Fibroblast of the aortic adventitia (primary cell): ENCODE results near the gene NEBL. TPM values are rescaled to one million over a fixed set of nuclear protein-coding genes. Genes with fewer than 3 reads are reported as not detected.

ENCODE experiments used
- DNase-seq: peaks from one replicate; pipeline ENCODE4 v3.0.0-alpha.2; 2010; ENCODE audit warnings: low read depth
- H3K4me3 ChIP-seq: 2 replicates; pipeline ENCODE4 v1.5.1; 2011; ENCODE audit warnings: low read depth, mild to moderate bottlenecking, control low read depth, low read length, moderate library complexity
- total RNA-seq: library from RNA; depleted of rRNA; stranded (reverse); fragments of >200 nt; gene quantifications from 2 replicates; pipeline ENCODE4 v1.2.3, GENCODE V29; 2012; ENCODE audit warnings: low replicate concordance
- TF ChIP-seq, protein P1 (sequence below): IDR thresholded peaks from 2 replicates; pipeline ENCODE4 v1.5.1; 2011; ENCODE audit warnings: mild to moderate bottlenecking, low read length, control low read depth, inconsistent platforms; ENCODE audit not compliant: insufficient read depth

NEBL gene
- total RNA-seq, 1 donor = 0.09 TPM

DNA sequence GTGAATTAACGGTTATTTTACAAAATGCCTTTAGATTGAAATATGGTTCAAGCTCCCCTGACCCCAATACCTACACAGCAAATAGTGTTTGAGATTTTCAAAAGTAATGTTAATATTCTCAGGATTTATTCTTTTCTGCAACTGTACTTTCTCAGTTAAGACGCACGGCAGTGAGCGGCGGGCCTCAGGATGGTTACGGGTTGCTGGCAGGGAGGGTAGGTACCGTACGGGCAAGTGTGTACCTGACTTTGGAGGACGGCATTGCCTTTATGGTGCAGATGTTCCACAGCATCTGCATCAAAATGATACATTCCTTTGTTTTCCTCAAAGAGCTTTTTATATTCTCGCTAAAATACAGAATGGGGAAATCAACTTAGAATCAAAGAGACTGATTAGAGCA, 44.8 kb downstream of the NEBL start:
- DNase-seq = no peak
- TF ChIP-seq, protein P1, sequence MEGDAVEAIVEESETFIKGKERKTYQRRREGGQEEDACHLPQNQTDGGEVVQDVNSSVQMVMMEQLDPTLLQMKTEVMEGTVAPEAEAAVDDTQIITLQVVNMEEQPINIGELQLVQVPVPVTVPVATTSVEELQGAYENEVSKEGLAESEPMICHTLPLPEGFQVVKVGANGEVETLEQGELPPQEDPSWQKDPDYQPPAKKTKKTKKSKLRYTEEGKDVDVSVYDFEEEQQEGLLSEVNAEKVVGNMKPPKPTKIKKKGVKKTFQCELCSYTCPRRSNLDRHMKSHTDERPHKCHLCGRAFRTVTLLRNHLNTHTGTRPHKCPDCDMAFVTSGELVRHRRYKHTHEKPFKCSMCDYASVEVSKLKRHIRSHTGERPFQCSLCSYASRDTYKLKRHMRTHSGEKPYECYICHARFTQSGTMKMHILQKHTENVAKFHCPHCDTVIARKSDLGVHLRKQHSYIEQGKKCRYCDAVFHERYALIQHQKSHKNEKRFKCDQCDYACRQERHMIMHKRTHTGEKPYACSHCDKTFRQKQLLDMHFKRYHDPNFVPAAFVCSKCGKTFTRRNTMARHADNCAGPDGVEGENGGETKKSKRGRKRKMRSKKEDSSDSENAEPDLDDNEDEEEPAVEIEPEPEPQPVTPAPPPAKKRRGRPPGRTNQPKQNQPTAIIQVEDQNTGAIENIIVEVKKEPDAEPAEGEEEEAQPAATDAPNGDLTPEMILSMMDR = no peak
- no peak overlapping the region for H3K4me3 ChIP-seq

DNA sequence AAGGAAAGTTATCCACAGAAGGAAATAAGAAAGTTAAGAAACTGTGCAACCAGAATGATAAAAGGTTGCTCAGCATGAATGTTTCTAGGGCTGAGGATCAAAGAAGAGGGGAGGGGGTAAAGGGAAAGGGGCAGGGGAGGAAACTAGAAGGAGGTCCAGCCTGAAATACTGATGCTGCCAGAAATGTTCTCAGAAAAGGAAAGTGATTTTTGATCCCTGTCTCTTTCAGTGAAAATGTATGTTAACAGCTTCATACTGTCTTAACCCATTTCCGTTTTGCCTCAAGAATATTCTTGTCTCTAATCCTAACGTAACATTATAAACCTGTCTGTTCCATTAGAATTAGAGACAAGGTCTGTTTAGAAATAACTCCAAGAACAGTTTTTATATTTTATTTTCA, 49.6 kb downstream of the NEBL start:
- DNase-seq = no peak
- no peak overlapping the region for H3K4me3 ChIP-seq
- TF ChIP-seq, protein P1 = no peak

DNA sequence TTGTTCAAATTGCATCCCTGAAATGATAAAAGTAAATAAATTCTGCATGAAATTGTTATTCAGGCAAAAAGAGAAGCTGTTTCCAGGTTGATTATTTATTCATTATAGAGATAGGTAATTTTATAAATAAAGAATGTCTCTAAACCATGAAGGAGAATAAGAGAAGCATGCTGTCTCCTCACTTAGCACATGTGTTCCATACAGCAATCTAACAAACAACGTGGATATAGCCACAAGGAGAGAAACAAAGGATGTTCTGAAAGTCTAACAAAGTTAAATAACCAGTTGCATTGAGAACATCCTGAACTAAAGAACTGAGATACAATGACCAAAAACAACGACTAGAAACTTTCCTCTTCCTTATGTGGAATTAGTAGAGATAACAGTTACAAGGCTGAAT, 50.8 kb downstream of the NEBL start:
- DNase-seq = no peak
- H3K4me3 ChIP-seq = no peak overlapping the region
- TF ChIP-seq, protein P1 = no peak

DNA sequence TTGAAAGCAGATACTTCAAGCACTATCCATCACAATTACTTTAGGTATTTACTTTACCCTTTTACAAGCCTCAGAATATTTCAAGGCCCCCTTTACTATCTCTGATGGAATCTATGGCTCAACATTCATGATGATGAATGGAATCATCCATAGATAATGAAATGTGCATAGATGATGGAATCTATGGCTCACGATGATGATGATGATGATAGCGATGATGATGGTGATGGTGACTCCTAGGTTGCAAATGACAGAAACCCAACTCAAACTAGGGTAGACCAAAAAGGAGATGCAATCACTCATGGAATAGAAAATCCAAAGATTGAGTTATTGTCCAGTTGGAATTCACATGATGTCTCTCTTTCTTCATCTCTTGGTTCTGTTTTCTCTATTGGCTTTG, 55.7 kb downstream of the NEBL start:
- H3K4me3 ChIP-seq = no peak overlapping the region
- DNase-seq = no peak
- TF ChIP-seq, protein P1 = no peak

DNA sequence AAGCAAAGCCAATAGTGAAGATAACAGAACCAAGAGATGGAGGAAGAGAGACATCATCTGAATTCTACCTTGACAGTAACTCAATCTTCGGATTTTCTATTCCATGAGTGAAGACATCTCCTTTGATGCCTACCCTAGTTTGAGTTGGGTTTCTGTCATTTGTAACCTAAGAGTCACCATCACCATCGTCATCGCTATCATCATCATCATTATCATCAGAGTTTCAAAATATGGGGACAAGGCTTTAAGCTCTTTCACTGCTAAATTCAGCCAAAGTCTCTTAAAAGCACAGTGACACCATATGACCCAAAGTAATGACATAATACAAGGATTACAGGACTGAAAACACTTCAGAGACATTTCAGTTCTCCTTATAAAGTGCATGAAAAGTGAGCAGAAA, 57.2 kb downstream of the NEBL start:
- TF ChIP-seq, protein P1 = no peak
- no peak for DNase-seq
- H3K4me3 ChIP-seq = no peak overlapping the region

DNA sequence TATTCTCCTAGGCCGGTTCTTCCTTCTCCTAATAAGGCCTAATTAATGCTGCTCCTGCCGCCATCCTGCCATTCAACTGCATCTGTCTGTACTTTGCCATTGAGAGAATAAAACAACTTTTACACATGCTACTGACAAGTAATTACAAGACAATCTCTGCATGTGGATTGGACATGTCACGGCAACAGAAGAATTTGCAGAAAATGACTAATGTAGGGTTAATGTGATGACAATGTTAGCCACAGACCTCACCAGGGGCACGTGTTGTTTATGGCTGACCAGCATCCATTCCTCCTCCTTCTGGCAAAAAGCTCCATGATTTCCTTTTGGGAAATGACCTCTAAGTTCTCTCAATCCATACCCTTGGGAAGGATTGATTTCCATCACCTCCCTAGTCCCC, 58.0 kb downstream of the NEBL start:
- TF ChIP-seq, protein P1 = no peak
- no peak overlapping the region for H3K4me3 ChIP-seq
- no peak for DNase-seq

DNA sequence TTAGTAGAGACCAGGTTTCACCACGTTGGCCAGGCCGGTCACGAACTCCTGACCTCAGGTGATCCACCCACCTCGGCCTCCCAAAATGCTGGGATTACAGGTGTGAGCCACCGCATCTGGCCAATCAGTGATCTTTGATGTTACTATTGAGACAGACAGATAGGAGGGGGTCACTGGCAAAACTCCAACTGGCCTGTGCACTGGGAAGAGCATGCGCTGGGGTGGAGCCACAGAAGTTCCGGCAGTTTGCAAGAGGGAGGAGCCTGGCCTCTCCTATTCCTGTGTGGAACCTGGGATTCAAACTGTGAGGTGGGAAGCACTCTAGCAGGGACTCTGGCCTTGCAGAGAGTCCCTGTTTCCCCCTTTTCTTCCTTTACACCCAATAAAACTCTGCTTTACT, 60.7 kb downstream of the NEBL start:
- TF ChIP-seq, protein P1 = no peak
- no peak overlapping the region for H3K4me3 ChIP-seq
- DNase-seq = no peak
